Mesenchymal stem cell (in vitro differentiated cells and primary cell): Measurements from ENCODE around the gene PCBD2.
A peak's percentile ranks its signal among the peaks of the same experiment; 100 is the strongest.

ENCODE experiments used
- DNase-seq: peaks from one replicate; pipeline ENCODE4 v3.0.0-alpha.2; 2013
- H2AFZ ChIP-seq: one replicate; pipeline ENCODE4 v1.6.1; 2013; ENCODE audit warnings: low read depth, mild to moderate bottlenecking, control low read depth, inconsistent platforms, low read length, moderate library complexity
- H2AK5ac ChIP-seq: 2 replicates; pipeline ENCODE4 v1.6.1; 2013; ENCODE audit warnings: low read length, moderate library complexity, mild to moderate bottlenecking, inconsistent platforms; ENCODE audit not compliant: severe bottlenecking
- H2BK120ac ChIP-seq: one replicate; pipeline ENCODE4 v1.6.1; 2013; ENCODE audit warnings: low read depth, mild to moderate bottlenecking, inconsistent platforms, low read length, moderate library complexity
- H2BK12ac ChIP-seq, 2 experiments: one replicate each; pipeline ENCODE4 v1.6.1; 2013; ENCODE audit warnings: inconsistent platforms in 2 of 2, low read length in 2 of 2, mild to moderate bottlenecking in 2 of 2, moderate library complexity in 2 of 2, control low read depth in 1 of 2
- H2BK15ac ChIP-seq: one replicate; pipeline ENCODE4 v1.6.1; 2013; ENCODE audit warnings: mild to moderate bottlenecking, low read depth, inconsistent platforms; ENCODE audit not compliant: poor library complexity, severe bottlenecking
- H2BK5ac ChIP-seq: 2 replicates; pipeline ENCODE4 v1.6.1; 2013; ENCODE audit warnings: low read depth, mild to moderate bottlenecking, low read length, control low read depth, inconsistent platforms; ENCODE audit not compliant: poor library complexity, severe bottlenecking
- H3K14ac ChIP-seq, 2 experiments: one replicate each; pipeline ENCODE4 v1.6.1; 2013; ENCODE audit warnings: inconsistent platforms in 2 of 2, low read length in 2 of 2, control low read depth in 1 of 2, mild to moderate bottlenecking in 1 of 2, moderate library complexity in 1 of 2
- H3K18ac ChIP-seq, 2 experiments: one replicate each; pipeline ENCODE4 v1.6.1; 2013; ENCODE audit warnings: inconsistent platforms in 2 of 2, low read length in 2 of 2, control low read depth in 1 of 2, low read depth in 1 of 2, mild to moderate bottlenecking in 1 of 2
- H3K23ac ChIP-seq, 2 experiments: one replicate each; pipeline ENCODE4 v1.6.1; 2013; ENCODE audit warnings: inconsistent platforms in 2 of 2, low read length in 2 of 2, mild to moderate bottlenecking in 2 of 2, moderate library complexity in 2 of 2, control low read depth in 1 of 2
- H3K27ac ChIP-seq: 2 replicates; pipeline ENCODE4 v1.5.1; 2013; ENCODE audit warnings: mild to moderate bottlenecking, moderate library complexity, low read length, control low read depth, inconsistent platforms; ENCODE audit not compliant: poor library complexity, severe bottlenecking
- H3K27me3 ChIP-seq, 2 experiments: 2 replicates each; pipeline versions ENCODE4 v1.6.1 to v1.7.0; 2013; ENCODE audit warnings: low read length in 2 of 2, mild to moderate bottlenecking in 2 of 2, moderate library complexity in 2 of 2, control low read depth in 1 of 2, inconsistent platforms in 1 of 2; ENCODE audit not compliant: control insufficient read depth in 1 of 2, insufficient read depth in 1 of 2
- H3K36me3 ChIP-seq, 2 experiments: 2 replicates each; pipeline versions ENCODE4 v1.6.1 to v1.7.0; 2013; ENCODE audit warnings: low read length in 2 of 2, control low read depth in 1 of 2, inconsistent platforms in 1 of 2, low read depth in 1 of 2, mild to moderate bottlenecking in 1 of 2; ENCODE audit not compliant: insufficient read depth in 2 of 2, control insufficient read depth in 1 of 2
- H3K4ac ChIP-seq, 2 experiments: one replicate each; pipeline ENCODE4 v1.6.1; 2013; ENCODE audit warnings: inconsistent platforms in 2 of 2, low read length in 2 of 2, mild to moderate bottlenecking in 2 of 2, moderate library complexity in 2 of 2, control low read depth in 1 of 2, low read depth in 1 of 2
- H3K4me1 ChIP-seq: 2 replicates; pipeline ENCODE4 v1.6.1; 2013; ENCODE audit warnings: low read depth, low read length, control low read depth; ENCODE audit not compliant: control insufficient read depth, insufficient read depth
- H3K4me2 ChIP-seq: 2 replicates; pipeline ENCODE4 v1.6.1; 2013; ENCODE audit warnings: low read length, mild to moderate bottlenecking, inconsistent platforms; ENCODE audit not compliant: poor library complexity, severe bottlenecking
- H3K4me3 ChIP-seq, 2 experiments: 2 replicates each; pipeline versions ENCODE4 v1.5.1 to v1.7.0; 2013; ENCODE audit warnings: low read length in 2 of 2, mild to moderate bottlenecking in 2 of 2, control low read depth in 1 of 2, low read depth in 1 of 2; ENCODE audit not compliant: insufficient read depth in 1 of 2
- H3K79me1 ChIP-seq: replicated peaks from 2 replicates; pipeline ENCODE4 v1.6.1; 2013; ENCODE audit warnings: mild to moderate bottlenecking, control low read depth, low read length, inconsistent platforms; ENCODE audit not compliant: poor library complexity, severe bottlenecking
- H3K9ac ChIP-seq: 2 replicates; pipeline ENCODE4 v1.7.0; 2013; ENCODE audit warnings: mild to moderate bottlenecking, low read length, moderate library complexity
- H3K9me3 ChIP-seq: 2 replicates; pipeline ENCODE4 v1.7.0; 2013; ENCODE audit warnings: mild to moderate bottlenecking, low read length; ENCODE audit not compliant: control insufficient read depth
- H4K8ac ChIP-seq: one replicate; pipeline ENCODE4 v1.6.1; 2013; ENCODE audit warnings: inconsistent platforms, mild to moderate bottlenecking, low read length, moderate library complexity
- H4K91ac ChIP-seq: one replicate; pipeline ENCODE4 v1.6.1; 2013; ENCODE audit warnings: mild to moderate bottlenecking, low read length, inconsistent platforms
- WGBS: methylation state at CpG from one replicate; pipeline ENCODE4 v1.1.7; 2013; ENCODE audit warnings: mixed read lengths; 5-methylcytosine and 5-hydroxymethylcytosine counted together

Gene PCBD2

DNA sequence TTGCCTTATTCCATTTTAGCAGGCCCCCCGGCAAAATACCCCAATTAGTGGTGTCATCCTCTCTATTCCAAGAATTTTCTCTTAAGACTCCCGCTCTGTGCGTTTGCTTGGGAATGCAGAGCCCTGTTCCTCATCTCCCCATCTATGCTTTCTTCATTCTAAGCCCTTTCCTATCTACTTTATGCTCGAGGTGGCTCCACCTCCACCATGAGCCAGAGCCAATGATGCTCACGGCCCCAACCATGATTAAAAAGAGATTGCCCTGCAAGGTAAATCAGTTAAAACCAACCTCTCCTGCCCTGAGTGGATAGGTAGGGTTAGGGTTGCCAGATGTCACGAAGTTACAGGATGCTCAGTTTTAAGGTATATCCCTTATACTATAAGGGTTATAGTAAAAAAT is 31.4 kb upstream of the PCBD2 start:
- peak overlapping the region; percentile 91 for H3K9ac ChIP-seq
- H3K14ac ChIP-seq, result no peak overlapping the region
- peak overlapping the region; percentile 92 for H4K8ac ChIP-seq
- no peak overlapping the region for H3K27ac ChIP-seq
- no peak overlapping the region for H3K18ac ChIP-seq
- H3K79me1 ChIP-seq, result peaks cover 19% of the 10 kb centered on the region
- H2BK5ac ChIP-seq, result no peak overlapping the region
- no peak overlapping the region for H4K91ac ChIP-seq
- H3K4me2 ChIP-seq, result no peak overlapping the region
- peak overlapping the region in 1 of 2 experiments; percentile 47 for H3K4ac ChIP-seq
- no peak overlapping the region for H2BK12ac ChIP-seq
- peaks cover 6% of the 10 kb centered on the region for H3K4me1 ChIP-seq
- no peaks in the 10 kb centered on the region for H3K27me3 ChIP-seq
- peak overlapping the region in 1 of 2 experiments; percentile 94 for H3K4me3 ChIP-seq
- H3K9me3 ChIP-seq, result no peaks in the 10 kb centered on the region
- H2AK5ac ChIP-seq, result peak overlapping the region; percentile 26
- H2AFZ ChIP-seq, result no peak overlapping the region
- H2BK120ac ChIP-seq, result no peak overlapping the region
- peaks cover 0 to 9% of the 10 kb centered on the region in 2 experiments for H3K36me3 ChIP-seq
- no peak overlapping the region for H3K23ac ChIP-seq
- H2BK15ac ChIP-seq, result no peak overlapping the region
- no peak for DNase-seq
- 100% methylated on average over 4 of the region's 6 CpGs for WGBS

DNA sequence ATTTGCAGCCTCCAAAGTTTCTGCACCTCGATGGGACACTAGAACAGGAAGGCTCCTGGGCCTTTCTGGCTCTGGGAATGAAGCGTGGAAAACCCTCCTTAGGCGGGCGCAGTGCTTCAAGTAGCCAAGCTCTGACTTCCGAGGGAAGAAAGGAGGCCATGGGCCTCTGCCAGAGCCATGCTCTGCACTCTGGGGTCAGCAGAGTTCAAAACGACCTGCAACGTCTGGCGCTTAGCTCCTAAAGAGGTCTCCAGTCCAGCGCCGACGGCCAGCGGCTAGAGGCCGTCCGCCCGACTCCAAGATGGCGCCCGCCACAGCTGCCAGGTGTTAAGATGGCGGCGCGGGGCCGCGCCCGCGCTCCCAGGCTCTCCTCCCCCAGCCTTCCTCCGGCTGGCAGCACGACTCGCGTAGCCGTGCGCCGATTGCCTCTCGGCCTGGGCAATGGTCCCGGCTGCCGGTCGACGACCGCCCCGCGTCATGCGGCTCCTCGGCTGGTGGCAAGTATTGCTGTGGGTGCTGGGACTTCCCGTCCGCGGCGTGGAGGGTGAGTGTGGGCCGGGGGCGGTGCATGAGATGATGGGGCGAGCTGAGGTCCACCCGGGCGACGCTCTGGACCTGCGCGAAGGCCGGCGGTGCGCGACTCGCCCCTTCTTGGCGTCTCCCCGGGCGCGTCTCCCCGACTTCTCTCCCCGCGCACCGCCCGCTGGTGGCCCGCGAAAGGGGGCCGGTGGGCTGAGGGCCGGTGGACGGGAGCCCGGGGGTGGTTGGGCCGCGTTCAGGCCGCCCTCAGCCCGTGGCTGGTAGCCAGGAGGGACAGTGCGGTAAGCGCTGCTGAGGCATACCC is 30.7 kb upstream of the PCBD2 start, which contains the start of gene TXNDC15:
TXNDC15 (plus strand) TSS at position 385 of the 844 bp plus-strand sequence; CDS start at position 442, 57 bp downstream.
- Histone ChIP-seq H3K79me1 (peaks cover 23% of the 10 kb centered on the region), H2BK5ac (peak within 1 kb of the TSS; percentile 77), H3K27ac (peak within 1 kb of the TSS; percentile 87), H3K14ac (peak within 1 kb of the TSS in 1 of 2 experiments; percentile 94), H3K4me3 (peak within 1 kb of the TSS; percentile 90 to 94), H3K9ac (peak within 1 kb of the TSS; percentile 91), H4K91ac (peak within 1 kb of the TSS; percentile 100), H3K9me3 (no peaks in the 10 kb centered on the region), H2BK120ac (peak within 1 kb of the TSS; percentile 91), H3K4me1 (peaks cover 6% of the 10 kb centered on the region), H2AK5ac (peak within 1 kb of the TSS; percentile 61), H4K8ac (peak within 1 kb of the TSS; percentile 99), H3K4ac (peak within 1 kb of the TSS; percentile 93 to 99), H3K27me3 (no peaks in the 10 kb centered on the region), H2BK12ac (peak within 1 kb of the TSS in 1 of 2 experiments; percentile 40), H3K18ac (peak within 1 kb of the TSS; percentile 93 to 100), H3K23ac (peak within 1 kb of the TSS in 1 of 2 experiments; percentile 86), H3K36me3 (peaks cover 0 to 9% of the 10 kb centered on the region in 2 experiments), H3K4me2 (peak within 1 kb of the TSS; percentile 68), H2BK15ac (peak within 1 kb of the TSS; percentile 94), H2AFZ (peak within 1 kb of the TSS; percentile 88)
- WGBS, result 4% methylated on average over 57 of the region's 79 CpGs
- peak; percentile 88 for DNase-seq

- H2BK15ac ChIP-seq, result peak overlapping the region; percentile 94
- H3K4me2 ChIP-seq, result peak overlapping the region; percentile 68
- peak overlapping the region; percentile 90 to 94 for H3K4me3 ChIP-seq
- H3K36me3 ChIP-seq, result peaks cover 0 to 9% of the 10 kb centered on the region in 2 experiments
- 5% methylated on average over 18 of the region's 20 CpGs for WGBS
- peak overlapping the region; percentile 99 for H4K8ac ChIP-seq
- peak overlapping the region in 1 of 2 experiments; percentile 90 for H3K14ac ChIP-seq
- peak overlapping the region; percentile 30 to 93 for H3K4ac ChIP-seq
- H3K23ac ChIP-seq, result peak overlapping the region in 1 of 2 experiments; percentile 83
- no peak overlapping the region for H2BK12ac ChIP-seq
- no peak overlapping the region for H4K91ac ChIP-seq
- no peak overlapping the region for H2BK120ac ChIP-seq
- peaks cover 6% of the 10 kb centered on the region for H3K4me1 ChIP-seq
- no peaks in the 10 kb centered on the region for H3K9me3 ChIP-seq
- peak overlapping the region; percentile 91 for H3K9ac ChIP-seq
- H3K27ac ChIP-seq, result peak overlapping the region; percentile 73
- peak; percentile 89 for DNase-seq
- no peak overlapping the region for H2AK5ac ChIP-seq
- peak overlapping the region; percentile 91 to 100 for H3K18ac ChIP-seq
- peak overlapping the region; percentile 88 for H2AFZ ChIP-seq
- peaks cover 26% of the 10 kb centered on the region for H3K79me1 ChIP-seq
- H2BK5ac ChIP-seq, result peak overlapping the region; percentile 68
- H3K27me3 ChIP-seq, result no peaks in the 10 kb centered on the region
Observed at GRCh38 chr5:134874831-134875655, 29.9 kb upstream of the PCBD2 start.
